Measurements from ENCODE around the gene CENPE. TPM values are rescaled to one million over a fixed set of nuclear protein-coding genes. Genes with fewer than 3 reads are reported as not detected.

CENPE gene
- total and polyA plus RNA-seq, 2 donors: 0.66 to 21.8 TPM

- no peak for DNase-seq (ENCODE audit: extremely low spot score)
- 96% methylated on average over 1 of the region's 1 CpG for WGBS
- H3K36me3 ChIP-seq (ENCODE audit: insufficient read depth): no peaks in the 10 kb centered on the region
- no peak overlapping the region for H3K4me3 ChIP-seq (ENCODE audit: low read depth, low read length)
- no peaks in the 10 kb centered on the region for H3K4me1 ChIP-seq (ENCODE audit: insufficient read depth)
- no peak overlapping the region for H3K27ac ChIP-seq (ENCODE audit: low read depth)
Measured at GRCh38 chr4:103168993-103169392, 29.1 kb downstream of the CENPE start.

- no peak for DNase-seq (ENCODE audit: extremely low spot score)
- WGBS: 98% methylated on average over 2 of the region's 2 CpGs
- Histone ChIP-seq H3K36me3 (ENCODE audit: insufficient read depth) (no peaks in the 10 kb centered on the region), H3K4me3 (ENCODE audit: low read depth, low read length) (no peak overlapping the region), H3K4me1 (ENCODE audit: insufficient read depth) (no peaks in the 10 kb centered on the region), H3K27ac (ENCODE audit: low read depth) (no peak overlapping the region)
Measured at GRCh38 chr4:103162176-103162575, 36.0 kb downstream of the CENPE start.

GRCh38 chr4:103158760-103159159, 39.4 kb downstream of the CENPE start:
- DNase-seq (ENCODE audit: extremely low spot score): no peak
- no peak overlapping the region for H3K27ac ChIP-seq (ENCODE audit: low read depth)
- WGBS: 88% methylated on average over 4 of the region's 4 CpGs
- H3K4me1 ChIP-seq (ENCODE audit: insufficient read depth): no peaks in the 10 kb centered on the region
- H3K4me3 ChIP-seq (ENCODE audit: low read depth, low read length): no peak overlapping the region
- no peaks in the 10 kb centered on the region for H3K36me3 ChIP-seq (ENCODE audit: insufficient read depth)

GRCh38 chr4:103156106-103156505, 42.0 kb downstream of the CENPE start:
- WGBS: 92% methylated on average over 3 of the region's 3 CpGs
- DNase-seq (ENCODE audit: extremely low spot score): no peak
- Histone ChIP-seq H3K4me3 (ENCODE audit: low read depth, low read length) (no peak overlapping the region), H3K27ac (ENCODE audit: low read depth) (no peak overlapping the region), H3K4me1 (ENCODE audit: insufficient read depth) (no peaks in the 10 kb centered on the region), H3K36me3 (ENCODE audit: insufficient read depth) (no peaks in the 10 kb centered on the region)

- no peak overlapping the region for H3K27ac ChIP-seq (ENCODE audit: low read depth)
- DNase-seq (ENCODE audit: extremely low spot score): no peak
- H3K36me3 ChIP-seq (ENCODE audit: insufficient read depth): no peaks in the 10 kb centered on the region
- H3K4me3 ChIP-seq (ENCODE audit: low read depth, low read length): no peak overlapping the region
- H3K4me1 ChIP-seq (ENCODE audit: insufficient read depth): no peaks in the 10 kb centered on the region
- 94% methylated on average over 3 of the region's 3 CpGs for WGBS
Measured at GRCh38 chr4:103152381-103152780, 45.8 kb downstream of the CENPE start.

- Histone ChIP-seq H3K27ac (ENCODE audit: low read depth) (no peak overlapping the region), H3K4me3 (ENCODE audit: low read depth, low read length) (no peak overlapping the region), H3K36me3 (ENCODE audit: insufficient read depth) (no peaks in the 10 kb centered on the region), H3K4me1 (ENCODE audit: insufficient read depth) (no peaks in the 10 kb centered on the region)
- 92% methylated on average over 1 of the region's 1 CpG for WGBS
- no peak for DNase-seq (ENCODE audit: extremely low spot score)
Measured at GRCh38 chr4:103150677-103151076, 47.5 kb downstream of the CENPE start.

GRCh38 chr4:103144926-103145325, 53.2 kb downstream of the CENPE start:
- WGBS: 98% methylated on average over 4 of the region's 4 CpGs
- no peak for DNase-seq (ENCODE audit: extremely low spot score)
- no peak overlapping the region for H3K4me3 ChIP-seq (ENCODE audit: low read depth, low read length)
- no peak overlapping the region for H3K27ac ChIP-seq (ENCODE audit: low read depth)
- no peaks in the 10 kb centered on the region for H3K36me3 ChIP-seq (ENCODE audit: insufficient read depth)
- H3K4me1 ChIP-seq (ENCODE audit: insufficient read depth): no peaks in the 10 kb centered on the region

- Histone ChIP-seq H3K36me3 (ENCODE audit: insufficient read depth) (peaks cover 2% of the 10 kb centered on the region), H3K4me1 (ENCODE audit: insufficient read depth) (no peaks in the 10 kb centered on the region), H3K4me3 (ENCODE audit: low read depth, low read length) (no peak overlapping the region), H3K27ac (ENCODE audit: low read depth) (no peak overlapping the region)
- WGBS: 90% methylated on average over 1 of the region's 1 CpG
- DNase-seq (ENCODE audit: extremely low spot score): no peak
Measured at GRCh38 chr4:103137446-103137827, 60.7 kb downstream of the CENPE start.

- WGBS: 52% methylated on average over 1 of the region's 1 CpG
- Histone ChIP-seq H3K36me3 (ENCODE audit: insufficient read depth) (peaks cover 2% of the 10 kb centered on the region), H3K27ac (ENCODE audit: low read depth) (no peak overlapping the region), H3K4me3 (ENCODE audit: low read depth, low read length) (no peak overlapping the region), H3K4me1 (ENCODE audit: insufficient read depth) (no peaks in the 10 kb centered on the region)
- no peak for DNase-seq (ENCODE audit: extremely low spot score)
Measured at GRCh38 chr4:103136671-103137445, 61.3 kb downstream of the CENPE start.

- Histone ChIP-seq H3K4me3 (ENCODE audit: low read depth, low read length) (no peak overlapping the region), H3K4me1 (ENCODE audit: insufficient read depth) (no peaks in the 10 kb centered on the region), H3K27ac (ENCODE audit: low read depth) (no peak overlapping the region), H3K36me3 (ENCODE audit: insufficient read depth) (no peaks in the 10 kb centered on the region)
- WGBS: 92% methylated on average over 8 of the region's 8 CpGs
- DNase-seq (ENCODE audit: extremely low spot score): no peak
Measured at GRCh38 chr4:103129174-103129573, 69.0 kb downstream of the CENPE start.

GRCh38 chr4:103126126-103126525, 72.0 kb downstream of the CENPE start:
- H3K27ac ChIP-seq (ENCODE audit: low read depth): no peak overlapping the region
- no peak for DNase-seq (ENCODE audit: extremely low spot score)
- no peaks in the 10 kb centered on the region for H3K36me3 ChIP-seq (ENCODE audit: insufficient read depth)
- 97% methylated on average over 3 of the region's 3 CpGs for WGBS
- H3K4me1 ChIP-seq (ENCODE audit: insufficient read depth): no peaks in the 10 kb centered on the region
- H3K4me3 ChIP-seq (ENCODE audit: low read depth, low read length): no peak overlapping the region

GRCh38 chr4:103123114-103123513, 75.0 kb downstream of the CENPE start:
- no peaks in the 10 kb centered on the region for H3K4me1 ChIP-seq (ENCODE audit: insufficient read depth)
- no peak for DNase-seq (ENCODE audit: extremely low spot score)
- no peaks in the 10 kb centered on the region for H3K36me3 ChIP-seq (ENCODE audit: insufficient read depth)
- WGBS: 81% methylated on average over 3 of the region's 3 CpGs
- no peak overlapping the region for H3K27ac ChIP-seq (ENCODE audit: low read depth)
- H3K4me3 ChIP-seq (ENCODE audit: low read depth, low read length): no peak overlapping the region

GRCh38 chr4:103118166-103118565, 80.0 kb downstream of the CENPE start:
- Histone ChIP-seq H3K4me1 (ENCODE audit: insufficient read depth) (no peaks in the 10 kb centered on the region), H3K4me3 (ENCODE audit: low read depth, low read length) (no peak overlapping the region), H3K27ac (ENCODE audit: low read depth) (no peak overlapping the region), H3K36me3 (ENCODE audit: insufficient read depth) (no peaks in the 10 kb centered on the region)
- 83% methylated on average over 1 of the region's 1 CpG for WGBS
- DNase-seq (ENCODE audit: extremely low spot score): no peak

- DNase-seq (ENCODE audit: extremely low spot score): no peak
- Histone ChIP-seq H3K36me3 (ENCODE audit: insufficient read depth) (no peaks in the 10 kb centered on the region), H3K4me1 (ENCODE audit: insufficient read depth) (no peaks in the 10 kb centered on the region), H3K27ac (ENCODE audit: low read depth) (no peak overlapping the region), H3K4me3 (ENCODE audit: low read depth, low read length) (no peak overlapping the region)
- WGBS: 87% methylated on average over 4 of the region's 4 CpGs
Measured at GRCh38 chr4:103111598-103111997, 86.5 kb downstream of the CENPE start.

GRCh38 chr4:103108542-103108941, 89.6 kb downstream of the CENPE start:
- WGBS: 92% methylated on average over 4 of the region's 4 CpGs
- H3K27ac ChIP-seq (ENCODE audit: low read depth): no peak overlapping the region
- DNase-seq (ENCODE audit: extremely low spot score): no peak
- H3K36me3 ChIP-seq (ENCODE audit: insufficient read depth): no peaks in the 10 kb centered on the region
- H3K4me3 ChIP-seq (ENCODE audit: low read depth, low read length): no peak overlapping the region
- no peaks in the 10 kb centered on the region for H3K4me1 ChIP-seq (ENCODE audit: insufficient read depth)

Data from urinary bladder (tissue), 4 donors.